ENCODE results near the gene FZD7.

FZD7 gene

GRCh38 chr2:202064171-202064880 is 30.7 kb downstream of the FZD7 start:
- no peak for TF ChIP-seq CTCF (IDR thresholded peaks at IDR 0.05)

- no peak for TF ChIP-seq CTCF (IDR thresholded peaks at IDR 0.05)
Observed at GRCh38 chr2:202064881-202065230, 31.2 kb downstream of the FZD7 start.

- no peak for TF ChIP-seq CTCF (IDR thresholded peaks at IDR 0.05)
Observed at GRCh38 chr2:202065876-202066275, 32.2 kb downstream of the FZD7 start.

- TF ChIP-seq CTCF (IDR thresholded peaks at IDR 0.05), result no peak
Observed at GRCh38 chr2:202066875-202067274, 33.2 kb downstream of the FZD7 start.

- TF ChIP-seq CTCF (IDR thresholded peaks at IDR 0.05), result no peak
Observed at GRCh38 chr2:202067589-202067988, 33.9 kb downstream of the FZD7 start.

GRCh38 chr2:202069170-202070067 is 35.8 kb downstream of the FZD7 start:
- no peak for TF ChIP-seq CTCF (IDR thresholded peaks at IDR 0.05)

- TF ChIP-seq CTCF (IDR thresholded peaks at IDR 0.05), result no peak
Observed at GRCh38 chr2:202071107-202071506, 37.5 kb downstream of the FZD7 start.
